ENCODE results near the gene ATP2C2. TPM values are rescaled to one million over a fixed set of nuclear protein-coding genes. Genes with fewer than 3 reads are reported as not detected.

The ATP2C2 gene
- total and polyA plus RNA-seq, 2 of the 8 experiments (the other 6 are each of a cell fraction or from before 2014, with no cell fraction given), result 1.2 to 2.8 TPM

GRCh38 chr16:84322749-84323148 is 45.6 kb upstream of the ATP2C2 start:
- H3K4me1 ChIP-seq (replicated peaks in 1 of 4; ENCODE audit: control insufficient read depth in 3 of 4, insufficient read depth in 4 of 4, low read length in 3 of 4), result no peaks in the 10 kb centered on the region; a peak in 1 of 7 replicates
- TF ChIP-seq BRCA1 (IDR thresholded peaks at IDR 0.05; ENCODE audit: low read depth, low read length) (no peak), ASH2L (IDR thresholded peaks at IDR 0.05; ENCODE audit: low read length) (no peak), POLR2A (IDR thresholded peaks at IDR 0.05; ENCODE audit: control extremely low read depth in 1 of 2, low read depth in 2 of 2, low read length in 2 of 2) (no peak), NRF1 (IDR thresholded peaks at IDR 0.05; ENCODE audit: low read depth, low read length) (no peak), SP1 (IDR thresholded peaks at IDR 0.05; ENCODE audit: low read depth, low read length) (no peak), NANOG (IDR thresholded peaks at IDR 0.05; ENCODE audit: insufficient read depth, low read depth, low read length, poor library complexity, severe bottlenecking) (no peak), KDM4A (IDR thresholded peaks at IDR 0.05; ENCODE audit: low read depth, low read length, severe bottlenecking) (no peak), EZH2 (IDR thresholded peaks at IDR 0.05; ENCODE audit: low read depth, low read length, severe bottlenecking) (no peak), TAF7 (optimal IDR thresholded peaks at IDR 0.05; ENCODE audit: borderline replicate concordance, low read depth, low read length) (no peak)
- ChIA-PET POLR2A (ENCODE audit: partially characterized antibody) (no interaction called here), CTCF (ENCODE audit: partially characterized antibody) (no interaction called here)
- H3K79me2 ChIP-seq (ENCODE audit: control insufficient read depth in 1 of 2, insufficient read depth in 2 of 2, low read length in 2 of 2), result no peaks in the 10 kb centered on the region
- no peak overlapping the region for H3K23ac ChIP-seq (ENCODE audit: insufficient read length)
- H3K79me1 ChIP-seq (ENCODE audit: low read depth, low read length), result no peaks in the 10 kb centered on the region
- peaks cover 0 to 6% of the 10 kb centered on the region in 2 experiments; a peak in 2 of 4 replicates for H3K9me3 ChIP-seq (ENCODE audit: insufficient read depth in 2 of 2, low read depth in 1 of 2, low read length in 1 of 2)
- FAIRE-seq (no peak), DNase-seq (ENCODE audit: low read depth in 1 of 2, low spot score in 2 of 2) (no peak)
- H3K27me3 ChIP-seq (replicated peaks in 1 of 4; ENCODE audit: control insufficient read depth in 3 of 4, extremely low read depth in 1 of 4, insufficient read depth in 3 of 4, low read length in 3 of 4), result no peaks in the 10 kb centered on the region
- no peak overlapping the region for H2AFZ ChIP-seq (ENCODE audit: low read length)
- peaks cover 17% of the 10 kb centered on the region; the same call in 1 of the 2 replicates for H3K23me2 ChIP-seq (ENCODE audit: low read depth, low read length)
- H2BK15ac ChIP-seq (ENCODE audit: low read length), result no peak overlapping the region
- H3K4ac ChIP-seq (replicated peaks; ENCODE audit: insufficient read length, low read depth, low read length), result no peak overlapping the region
- H4K91ac ChIP-seq (replicated peaks; ENCODE audit: insufficient read length, low read length), result no peak overlapping the region
- H2BK12ac ChIP-seq (ENCODE audit: low read depth, low read length), result no peak overlapping the region
- no peak overlapping the region for H3K18ac ChIP-seq (ENCODE audit: extremely low read depth, low read length)
- no peak overlapping the region for H3K4me2 ChIP-seq (ENCODE audit: insufficient read depth in 1 of 2, low read depth in 2 of 2, low read length in 2 of 2)
- no peak overlapping the region for H4K8ac ChIP-seq (ENCODE audit: extremely low read depth, insufficient read depth, low read length)
- no peak overlapping the region for H2BK120ac ChIP-seq (replicated peaks; ENCODE audit: low read depth, low read length)
- H3K14ac ChIP-seq (ENCODE audit: insufficient read length), result no peak overlapping the region
- no peak overlapping the region for H2AK5ac ChIP-seq (ENCODE audit: low read depth, low read length)
- H3K9ac ChIP-seq (replicated peaks in 1 of 4; ENCODE audit: extremely low read depth in 1 of 4, low read depth in 3 of 4, low read length in 3 of 4), result no peak overlapping the region
- WGBS, 2 experiments (ENCODE audit: extremely low coverage in 1 of 2, insufficient coverage in 1 of 2, insufficient read length in 1 of 2, insufficient replicate concordance in 2 of 2, low coverage in 1 of 2, low lambda C conversion rate in 2 of 2, missing lambda C conversion rate in 1 of 2), result 89% methylated on average over 4 of the region's 4 CpGs; no CpG with 5 or more reads in 1 of the 2 experiments
- H3K4me3 ChIP-seq (ENCODE audit: extremely low read depth in 1 of 4, insufficient read depth in 2 of 4, low read depth in 3 of 4, low read length in 4 of 4), result no peak overlapping the region
- no peak overlapping the region for H2BK5ac ChIP-seq (ENCODE audit: low read depth, low read length)
- no peak overlapping the region for H2BK20ac ChIP-seq (ENCODE audit: low read length)
- H3K36me3 ChIP-seq (ENCODE audit: control insufficient read depth in 2 of 4, insufficient read depth in 4 of 4, low read length in 3 of 4), result no peaks in the 10 kb centered on the region
- H4K20me1 ChIP-seq (replicated peaks in 1 of 2; ENCODE audit: control insufficient read depth in 1 of 2, insufficient read depth in 2 of 2, low read length in 2 of 2), result peaks cover 0 to 4% of the 10 kb centered on the region in 2 experiments
- H3K56ac ChIP-seq (replicated peaks; ENCODE audit: insufficient read length, low read depth, low read length), result no peak overlapping the region
- H4K5ac ChIP-seq (ENCODE audit: insufficient read length, low read depth, low read length), result no peak overlapping the region
- no peak overlapping the region for H3K27ac ChIP-seq (ENCODE audit: low read depth, low read length)

Measured in H1 (cell line).